Left colon (tissue), 2 donors: ENCODE measurements around the gene PTGER2. TPM values are rescaled to one million over a fixed set of nuclear protein-coding genes. Genes with fewer than 3 reads are reported as not detected.
A peak's percentile ranks its signal among the peaks of the same experiment; 100 is the strongest.

Experiments
- ATAC-seq: fragments of 200-7000 bp; cut with Tn5 transposase; one replicate; pipeline ENCODE4 v1.9.1; 2020; ENCODE audit warnings: mild to moderate bottlenecking, moderate library complexity
- DNase-seq, 2 donors: peaks; one replicate each; pipeline ENCODE4 v3.0.0-alpha.2; 2020
- intact Hi-C, 2 donors: fragments of 100-400 bp; cut with DNase I in 1 of 2; cut with micrococcal nuclease in 1 of 2; formaldehyde crosslinking; loops; one replicate each; pipeline versions ENCODE4 v1.11.2 to v1.14.0; 2022; cut with DNase I, micrococcal nuclease
- total RNA-seq, 2 donors: library from RNA; stranded (reverse); fragmentation: NEBNext Ultra II Directional; extraction: Animal tissue kit (Norgen Biotek cat#: 25700); gene quantifications; one replicate each; pipeline ENCODE4 v1.2.1, GENCODE V29; 2021
- donor health status: DM: no; HTN: no; CAD: no.
- donor health status: DM: yes; HTN: yes; CAD: no.

The PTGER2 gene
- total RNA-seq, 2 donors from 2014 or later: 4.3 to 5.2 TPM

- intact Hi-C loops: no loop called here
- DNase-seq: no peak
- ATAC-seq: no peak
These were observed 15.7 kb downstream of the PTGER2 start for GRCh38 chr14:52329678-52330369.

DNA sequence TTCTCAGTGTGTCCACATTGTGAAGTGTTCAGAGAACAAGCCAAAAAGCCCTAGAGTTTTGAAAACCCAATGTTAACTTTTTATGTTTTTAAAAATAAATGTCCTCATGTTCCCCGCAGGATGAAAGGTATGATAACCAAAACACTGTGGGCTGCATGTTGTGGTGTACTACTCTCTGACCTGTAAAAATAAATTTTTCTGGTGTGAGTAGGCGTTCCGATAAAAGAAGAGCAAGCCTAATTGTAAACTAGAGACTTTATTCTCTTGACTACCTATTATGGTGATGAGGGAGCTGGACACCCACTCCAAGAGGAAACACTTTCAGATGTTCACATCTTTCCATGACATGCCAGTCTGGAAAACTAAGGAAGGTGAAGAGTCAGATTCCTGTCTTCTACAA is 18.2 kb downstream of the PTGER2 start:
- intact Hi-C loops: no loop called here
- no peak for ATAC-seq
- no peak for DNase-seq

DNA sequence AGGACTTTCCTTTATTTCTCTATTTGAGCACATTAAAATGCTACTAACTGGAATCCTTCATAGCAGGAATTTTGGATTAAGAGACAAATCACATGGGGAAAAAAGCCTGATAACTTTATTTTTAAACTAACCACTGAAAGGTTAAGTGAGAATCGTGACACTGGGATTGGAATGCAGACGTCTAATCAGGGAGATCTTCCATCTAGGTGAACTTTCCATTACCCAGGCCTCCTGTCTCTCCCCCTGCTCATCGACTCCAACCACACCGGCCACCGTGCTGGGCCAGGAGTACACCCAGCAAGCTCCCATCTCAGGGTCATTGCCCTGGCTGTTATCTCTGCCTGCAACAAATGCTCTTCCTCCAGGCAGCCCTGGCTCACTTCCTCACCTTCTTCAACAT is 19.0 kb downstream of the PTGER2 start:
- DNase-seq (no peak), ATAC-seq (no peak)
- intact Hi-C loops: no loop called here

- no peak for ATAC-seq
- no peak for DNase-seq
- intact Hi-C loops: no loop called here
These were observed 19.9 kb downstream of the PTGER2 start for GRCh38 chr14:52333823-52334657.

DNA sequence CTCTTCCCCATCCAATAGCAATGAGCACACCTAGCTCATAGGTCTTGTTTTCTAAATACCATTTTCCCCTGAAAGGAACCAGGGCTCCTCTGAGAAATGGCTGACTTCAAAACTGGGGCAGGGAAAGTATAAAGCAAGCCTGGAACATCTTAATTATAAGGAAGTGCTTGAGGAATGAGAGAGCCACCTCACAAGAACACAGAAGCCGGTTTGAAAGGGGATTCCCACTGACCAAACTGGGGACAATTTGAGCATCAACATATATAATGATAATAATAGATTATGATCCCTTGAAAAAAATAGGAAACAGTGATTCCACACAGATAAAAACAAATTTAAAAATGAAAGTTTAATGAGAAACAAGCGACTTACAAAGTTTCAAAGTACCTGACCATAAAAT is 22.1 kb downstream of the PTGER2 start:
- DNase-seq (no peak), ATAC-seq (no peak)
- intact Hi-C loops: no loop called here

DNA sequence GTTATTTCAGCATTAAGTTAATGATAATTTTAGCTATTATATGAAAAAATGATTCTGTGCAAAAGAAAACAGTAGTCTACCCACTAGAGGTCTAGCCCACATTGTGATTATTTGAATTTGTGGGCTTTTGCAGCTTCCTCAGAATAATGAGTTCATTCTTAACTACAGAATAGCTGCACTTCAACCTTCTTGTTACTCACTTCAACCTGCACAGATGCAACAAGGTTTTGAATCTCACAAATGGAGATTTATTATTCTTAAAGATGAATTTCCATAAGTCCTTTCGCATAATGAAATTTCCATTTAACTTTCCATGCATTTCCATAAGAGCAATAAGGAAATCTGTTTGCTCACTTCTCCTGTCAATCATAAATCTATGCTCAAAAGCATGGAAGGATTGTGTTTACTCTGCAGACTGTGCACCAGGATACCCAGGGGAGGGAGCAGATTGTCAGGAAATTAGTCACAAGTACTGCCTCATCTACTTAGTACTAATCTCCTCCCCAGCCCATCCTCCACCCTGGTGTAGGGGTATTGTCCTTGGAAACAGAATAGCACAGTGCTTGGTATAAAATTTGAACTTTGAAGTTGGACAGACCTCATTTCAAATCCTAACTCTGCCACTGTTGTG is 24.1 kb downstream of the PTGER2 start:
- intact Hi-C loops: no loop called here
- peak; percentile 95 for ATAC-seq
- DNase-seq: no peak

- DNase-seq: no peak
- no peak for ATAC-seq
- intact Hi-C loops: no loop called here
These were observed 25.1 kb downstream of the PTGER2 start for GRCh38 chr14:52339262-52339661.

- ATAC-seq (peak; percentile 63), DNase-seq (no peak)
- intact Hi-C loops: no loop called here
These were observed 28.9 kb downstream of the PTGER2 start for GRCh38 chr14:52342849-52343596.

DNA sequence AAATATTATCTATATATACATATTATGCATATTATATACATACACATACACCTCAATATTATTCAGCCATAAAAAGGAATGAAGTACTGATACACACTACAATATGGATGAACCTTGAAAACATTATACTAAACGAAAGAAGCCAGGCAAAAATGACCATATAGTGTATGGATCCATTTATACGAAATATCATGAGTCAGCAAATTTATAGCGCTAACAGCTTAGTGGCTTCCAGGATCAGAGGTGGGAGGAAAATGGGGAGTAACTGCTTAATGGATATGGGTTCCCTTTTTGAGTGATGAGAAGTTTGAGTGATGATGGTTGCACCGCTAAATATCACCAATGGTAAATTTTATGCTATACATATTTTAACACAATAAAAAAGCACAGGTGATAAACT is 32.7 kb downstream of the PTGER2 start:
- intact Hi-C loops: no loop called here
- ATAC-seq: no peak
- DNase-seq: no peak

- no peak for DNase-seq
- intact Hi-C loops: no loop called here
- peak; percentile 46 for ATAC-seq
These were observed 34.2 kb downstream of the PTGER2 start for GRCh38 chr14:52348279-52348678.

GRCh38 chr14:52348776-52349175 is 34.7 kb downstream of the PTGER2 start:
- DNase-seq (no peak), ATAC-seq (no peak)
- intact Hi-C loops: no loop called here

GRCh38 chr14:52349731-52350130 is 35.6 kb downstream of the PTGER2 start:
- ATAC-seq: no peak
- intact Hi-C loops: no loop called here
- DNase-seq: no peak

DNA sequence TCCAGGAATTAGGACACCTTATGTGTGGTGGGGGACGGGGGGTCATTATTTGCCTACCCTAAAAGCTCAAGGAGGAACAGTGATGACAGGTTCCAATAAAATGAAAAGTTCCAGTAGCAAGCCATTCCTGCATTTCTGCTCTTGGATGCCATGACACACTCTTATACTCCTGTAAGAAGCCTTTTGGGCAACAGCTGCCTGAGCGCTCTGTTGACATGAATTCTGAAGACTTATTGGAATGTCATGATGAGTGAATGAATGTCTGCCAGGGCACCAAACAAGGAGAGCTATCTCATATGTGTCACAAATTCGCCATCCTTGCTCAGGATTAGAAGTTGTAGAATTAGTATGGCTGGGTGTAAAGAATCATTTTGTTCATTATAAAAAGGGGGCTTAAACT is 36.3 kb downstream of the PTGER2 start:
- no peak for ATAC-seq
- intact Hi-C loops: no loop called here

DNA sequence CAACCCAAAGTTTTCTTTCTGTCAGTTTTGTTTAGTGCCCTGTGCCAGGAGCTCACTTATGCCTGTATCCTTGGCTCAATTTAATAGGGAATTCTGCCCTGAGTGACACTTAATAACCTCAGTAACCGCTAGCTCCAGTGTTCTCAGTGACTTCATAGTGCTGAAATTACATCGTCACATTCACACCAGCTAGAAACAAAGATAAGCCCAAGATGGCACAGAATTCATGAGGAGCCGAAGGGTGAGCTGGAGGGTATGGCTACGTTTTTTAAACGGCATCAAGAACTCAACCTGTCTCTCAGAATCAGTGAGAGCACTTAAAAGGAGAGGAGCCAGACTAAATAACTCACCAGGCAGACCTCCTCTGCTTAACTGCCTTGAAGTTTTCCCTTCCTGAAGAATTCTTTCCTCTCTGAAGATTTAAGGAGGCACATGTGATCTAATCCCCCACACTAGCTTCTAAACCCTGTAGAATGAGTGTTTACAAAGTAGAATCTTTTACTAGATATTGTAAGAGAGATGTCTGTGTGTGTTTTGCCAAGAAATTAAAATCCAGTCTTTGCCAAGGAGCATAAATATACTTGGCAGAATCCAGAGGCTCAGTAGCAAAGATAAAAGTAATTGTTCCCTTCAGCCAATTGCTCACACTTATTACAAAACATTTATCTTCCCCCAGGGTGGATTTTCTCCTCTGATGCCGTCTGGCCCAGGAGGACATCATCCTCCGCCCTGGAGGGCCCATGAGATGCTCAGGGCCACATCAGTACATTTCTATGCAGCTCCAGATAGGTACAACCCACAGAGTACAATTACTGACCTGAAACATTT is 37.3 kb downstream of the PTGER2 start:
- no peak for DNase-seq
- intact Hi-C loops: no loop called here
- peak; percentile 50 for ATAC-seq

More for the DNA sequence above, 36.3 kb downstream of the PTGER2 start:
- no peak for DNase-seq

GRCh38 chr14:52352061-52352491 is 38.0 kb downstream of the PTGER2 start:
- DNase-seq (no peak), ATAC-seq (peak; percentile 80)
- intact Hi-C loops: no loop called here

- intact Hi-C loops: no loop called here
- DNase-seq: no peak
- ATAC-seq: no peak
These were observed 38.5 kb downstream of the PTGER2 start for GRCh38 chr14:52352569-52352968.

GRCh38 chr14:52354242-52354641 is 40.1 kb downstream of the PTGER2 start:
- intact Hi-C loops: no loop called here
- DNase-seq (no peak), ATAC-seq (no peak)

DNA sequence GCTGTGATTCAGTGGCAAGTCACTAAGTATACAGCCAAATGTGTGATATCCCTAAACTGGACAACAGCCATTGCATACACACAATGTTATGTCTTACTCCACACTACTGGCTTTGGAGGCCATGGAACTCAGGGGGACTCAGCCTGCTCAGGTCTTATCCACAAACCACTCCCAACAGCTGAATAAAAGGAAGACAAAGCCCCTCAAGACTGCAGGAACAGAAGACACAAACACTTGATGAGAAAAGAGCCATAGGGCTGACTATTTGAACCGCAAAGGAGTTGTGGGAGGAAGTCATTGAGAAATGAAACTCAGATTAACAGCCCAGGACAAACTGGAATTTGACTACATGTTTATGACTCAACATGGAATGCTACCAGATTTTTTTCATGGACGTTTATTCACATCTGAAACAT is 40.9 kb downstream of the PTGER2 start:
- DNase-seq: no peak
- peak; percentile 52 for ATAC-seq
- intact Hi-C loops: no loop called here
